GM18951 (cell line): ENCODE data around the gene NAA30.

Experiments used
- POLR2A ChIP-seq: IDR thresholded peaks from 4 replicates; pipeline ENCODE4 v1.6.1; 2011; ENCODE audit warnings: mild to moderate bottlenecking; ENCODE audit not compliant: insufficient read length, insufficient read depth; ENCODE audit errors: extremely low read depth
- in situ Hi-C: fragments of 300-500 bp; cut with MboI; formaldehyde crosslinking; loops from one replicate; pipeline ENCODE4 v1.12.0; 2022; ENCODE audit warnings: low sequenced_read_pairs, mixed read lengths, inconsistent platforms; ENCODE audit not compliant: unreplicated experiment

NAA30 gene

GRCh38 chr14:57408037-57408436 is 17.7 kb downstream of the NAA30 start:
- TF ChIP-seq POLR2A = no peak
- in situ Hi-C loops = no loop called here

- in situ Hi-C loops = no loop called here
- TF ChIP-seq POLR2A = no peak
Observed at GRCh38 chr14:57408634-57409033, 18.2 kb downstream of the NAA30 start.

DNA sequence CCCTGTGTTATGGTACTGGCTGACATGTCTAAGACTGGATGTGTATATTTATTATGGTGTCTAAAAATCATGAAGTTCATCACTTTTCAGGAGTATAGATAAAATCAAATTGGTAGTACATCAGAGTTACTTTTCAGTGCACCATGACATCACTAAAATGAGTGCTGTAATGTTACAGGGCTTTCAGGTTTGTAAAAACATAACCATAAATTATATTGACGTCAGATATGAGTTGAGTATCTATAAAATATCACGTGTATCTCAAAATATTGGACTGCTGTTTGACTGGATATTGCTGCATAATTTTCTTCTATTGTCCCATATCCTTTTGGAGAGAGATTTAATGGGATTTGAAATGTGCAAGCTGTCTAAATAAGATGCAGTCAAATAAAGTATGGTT is 22.0 kb downstream of the NAA30 start:
- in situ Hi-C loops = no loop called here
- TF ChIP-seq POLR2A = no peak

DNA sequence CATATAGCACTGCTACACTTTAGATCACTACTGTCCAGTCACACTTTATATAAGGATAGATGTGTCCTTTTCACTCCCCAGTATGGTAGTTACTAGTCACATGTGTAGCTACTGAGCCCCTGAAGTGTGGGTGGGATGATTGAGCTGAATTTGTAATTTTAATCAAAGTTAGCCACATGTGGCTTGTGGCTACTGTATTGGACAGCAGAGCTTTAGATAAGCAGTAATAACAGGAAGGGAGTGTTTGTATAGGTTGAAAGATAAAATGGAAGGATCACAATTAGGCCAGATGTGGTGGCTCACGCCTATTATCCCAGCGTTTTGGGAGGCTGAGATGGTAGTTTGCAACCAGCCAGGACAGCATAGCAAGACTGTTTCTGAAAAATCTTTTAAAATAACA is 23.5 kb downstream of the NAA30 start:
- TF ChIP-seq POLR2A = no peak
- in situ Hi-C loops = no loop called here

DNA sequence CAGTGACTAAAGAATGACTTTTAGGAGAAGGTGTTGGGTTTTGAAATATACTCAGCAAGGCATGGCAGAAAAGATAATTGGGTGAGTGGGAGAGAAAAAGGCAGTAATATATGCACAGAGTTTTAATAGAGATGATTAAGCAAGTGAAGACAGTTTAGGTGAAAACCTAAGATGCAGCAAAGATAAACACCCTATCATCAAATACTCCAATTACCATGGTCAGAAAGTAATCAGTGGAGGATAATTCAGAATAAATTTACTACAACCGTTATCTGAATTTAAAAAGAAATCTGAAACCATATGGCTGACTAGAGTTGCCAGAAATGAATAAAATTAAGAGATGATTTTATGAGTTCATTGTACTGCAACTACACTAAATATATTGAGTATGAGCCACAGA is 26.8 kb downstream of the NAA30 start:
- no peak for TF ChIP-seq POLR2A
- in situ Hi-C loops = no loop called here

DNA sequence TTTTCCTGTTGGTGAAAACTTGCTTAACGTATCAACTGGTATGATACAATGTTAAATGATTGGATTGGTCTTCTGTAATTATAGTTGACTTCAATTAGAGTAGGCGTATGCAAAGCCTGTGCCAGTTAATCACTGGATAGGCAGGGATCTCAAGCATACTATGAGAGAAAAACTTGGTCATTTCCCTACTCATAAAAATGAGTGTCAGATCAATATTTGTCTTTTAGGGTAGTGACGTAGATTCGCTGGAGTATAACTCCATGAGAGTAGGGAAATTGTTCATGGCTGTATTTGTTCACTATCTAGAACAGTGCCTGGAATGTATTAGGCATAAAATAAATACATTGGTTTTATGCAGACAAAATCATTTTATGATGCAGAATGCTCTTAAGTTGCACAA is 28.6 kb downstream of the NAA30 start:
- in situ Hi-C loops = no loop called here
- no peak for TF ChIP-seq POLR2A

- in situ Hi-C loops = no loop called here
- no peak for TF ChIP-seq POLR2A
Observed at GRCh38 chr14:57420033-57420432, 29.6 kb downstream of the NAA30 start.

DNA sequence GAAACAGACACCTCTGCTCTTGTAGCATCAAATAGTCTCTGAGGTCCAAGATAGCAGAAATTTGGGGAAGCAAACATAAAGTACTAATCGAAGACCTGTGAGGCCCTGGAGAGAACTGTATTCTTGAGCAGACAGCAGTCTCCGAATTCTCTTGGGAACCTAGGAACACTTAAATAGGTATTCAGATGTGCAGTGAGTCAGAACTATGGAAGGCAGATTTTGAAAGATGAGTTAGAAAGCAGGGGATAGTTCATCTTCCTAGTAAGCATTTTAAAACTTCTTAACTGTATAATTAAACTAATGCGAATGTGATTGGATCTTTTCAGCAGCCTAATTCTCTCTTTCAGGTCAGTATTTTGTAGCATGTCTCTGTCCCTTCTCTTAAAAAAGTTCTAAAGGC is 30.6 kb downstream of the NAA30 start:
- TF ChIP-seq POLR2A = no peak
- in situ Hi-C loops = no loop called here

DNA sequence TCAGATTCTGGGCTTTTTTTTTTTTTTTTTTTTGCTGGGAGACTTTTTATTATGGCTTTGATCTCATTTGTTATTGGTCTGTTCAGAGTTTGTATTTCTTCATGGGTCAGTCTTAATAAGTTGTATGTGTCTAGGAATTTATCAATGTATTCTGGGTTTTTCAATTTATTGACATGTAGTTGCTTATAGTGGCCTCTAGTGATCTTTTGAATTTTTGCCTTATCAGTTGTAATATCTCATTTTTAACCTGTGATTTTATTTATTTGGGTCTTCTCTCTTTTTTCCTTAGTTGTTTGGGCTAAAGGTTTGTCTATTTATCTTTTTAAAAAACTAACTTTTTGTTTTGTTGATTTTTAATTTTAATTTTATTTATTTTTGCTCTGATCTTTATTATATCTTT is 45.5 kb downstream of the NAA30 start:
- in situ Hi-C loops = no loop called here
- TF ChIP-seq POLR2A = no peak

DNA sequence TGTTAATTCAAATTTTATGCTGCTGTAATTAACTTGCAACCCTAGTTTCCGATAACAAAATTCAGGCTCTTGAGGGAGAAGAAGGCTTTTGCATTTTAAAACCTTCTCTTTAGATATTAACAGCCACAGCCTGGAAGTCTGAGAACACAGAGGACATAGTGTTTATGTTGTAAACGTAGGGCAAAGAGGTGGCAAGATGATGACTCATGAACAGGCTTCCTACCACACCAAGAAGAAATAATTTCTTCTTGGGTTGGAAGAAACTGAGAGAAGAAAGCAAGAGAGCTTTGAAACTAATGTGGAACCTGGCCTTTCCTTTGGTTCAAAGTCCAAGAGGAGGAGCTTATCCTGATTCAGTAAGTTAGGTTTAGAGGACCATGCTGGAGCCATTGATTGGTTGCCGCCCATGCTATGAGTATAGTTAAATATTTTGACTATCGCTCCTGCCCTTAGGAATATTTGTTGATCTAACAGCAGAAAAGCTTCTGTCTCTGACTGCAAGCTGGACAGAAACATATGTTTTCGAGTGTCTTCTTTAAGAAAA is 71.5 kb downstream of the NAA30 start:
- TF ChIP-seq POLR2A = no peak
- in situ Hi-C loops = no loop called here

GRCh38 chr14:57462551-57462950 is 72.2 kb downstream of the NAA30 start:
- no peak for TF ChIP-seq POLR2A
- in situ Hi-C loops = no loop called here

DNA sequence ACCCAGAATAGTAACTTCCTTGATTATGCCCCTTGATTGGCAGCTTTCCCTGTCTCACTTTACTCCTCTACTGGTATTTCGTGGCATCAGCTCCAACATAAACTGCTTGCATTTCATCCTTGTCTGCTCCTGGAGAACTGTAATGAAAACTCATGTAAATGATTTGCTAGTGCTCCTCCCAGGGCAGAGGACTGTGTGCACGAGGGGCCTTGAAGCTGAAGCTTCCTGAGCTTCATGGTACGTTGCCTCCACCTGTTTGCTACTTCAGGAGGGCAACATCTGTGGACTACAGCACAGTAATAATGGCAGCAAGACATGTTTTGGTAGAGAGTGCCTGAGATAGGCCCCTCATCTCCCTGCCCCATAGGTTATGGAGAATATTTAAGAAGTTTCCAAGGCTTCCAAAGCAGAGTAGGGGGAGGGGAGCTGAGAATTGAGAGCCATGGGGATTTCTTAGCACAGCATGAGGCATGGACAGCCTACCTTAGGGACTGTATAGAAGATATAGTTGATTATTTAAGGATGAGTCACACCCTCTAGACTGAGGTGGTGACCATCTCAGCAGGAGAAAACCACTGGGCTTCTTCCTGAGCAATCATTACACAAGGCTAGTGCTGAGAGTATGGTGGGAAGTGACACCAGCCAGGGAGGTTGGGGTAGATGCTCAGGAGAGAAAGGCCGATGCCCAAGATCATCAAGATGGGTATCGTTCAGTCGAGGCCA is 73.8 kb downstream of the NAA30 start:
- in situ Hi-C loops = no loop called here
- no peak for TF ChIP-seq POLR2A
